ENCODE measurements around the gene HOXB7.

- TF ChIP-seq CTCF (conservative IDR thresholded peaks at IDR 0.05) (no peak), EZH2 (IDR thresholded peaks at IDR 0.05; ENCODE audit: low read depth) (no peak)
Measured at GRCh38 chr17:48577330-48577945, 33.4 kb downstream of the HOXB7 start.
